GM12878 (cell line): Measurements from ENCODE around the gene RET. TPM values are rescaled to one million over a fixed set of nuclear protein-coding genes. Genes with fewer than 3 reads are reported as not detected.

ENCODE experiments used
- ATAC-seq: fragments of 200-7000 bp; cut with Tn5 transposase; 3 replicates; pipeline ENCODE4 v1.9.1; 2020; ENCODE audit warnings: mild to moderate bottlenecking, moderate library complexity
- BruUV-seq: library from RNA; stranded (reverse); fragments of 400-500 nt; replicated peaks from 2 replicates; lab custom pipeline; 2021; lab: Mats Ljungman, UMichigan
- CTCF ChIA-PET: fragments of 300-600 bp; sonication (Branson Sonifier 250); formaldehyde crosslinking; extraction: SDS; loops from one replicate; lab custom pipeline; 2021; ENCODE audit warnings: inconsistent platforms; lab: Yijun Ruan, JAX
- POLR2A ChIA-PET: fragments of 350-600 bp; formaldehyde crosslinking; extraction: SDS; loops from one replicate; lab custom pipeline; 2021; ENCODE audit warnings: inconsistent platforms; lab: Charles Lee
- RAD21 ChIA-PET: fragments of 300-600 bp; sonication (Branson Sonifier 250); formaldehyde crosslinking; loops from one replicate; lab custom pipeline; 2023; ENCODE audit warnings: antibody characterized with exemption; ENCODE audit not compliant: unreplicated experiment; lab: Charles Lee
- SMC1A ChIA-PET: fragments of 300-600 bp; sonication (Branson Sonifier 250); formaldehyde crosslinking; loops from one replicate; lab custom pipeline; 2023; ENCODE audit not compliant: unreplicated experiment, uncharacterized antibody; lab: Charles Lee
- DNase-seq: peaks from one replicate; pipeline ENCODE4 v3.0.0-alpha.2; 2011; ENCODE audit warnings: low read depth, low spot score
- FAIRE-seq: peaks from 3 replicates; lab custom pipeline; 2011; peaks lifted over from hg19 to GRCh38; lab: Jason Lieb, UNC
- H2AFZ ChIP-seq: 2 replicates; pipeline ENCODE4 v1.6.0; 2011; ENCODE audit warnings: low read depth, low read length, control low read depth; ENCODE audit not compliant: control insufficient read depth
- H3K27ac ChIP-seq: 2 replicates; pipeline ENCODE4 v1.5.1; 2011; ENCODE audit warnings: control low read depth; ENCODE audit not compliant: control insufficient read depth, insufficient read depth
- H3K27me3 ChIP-seq, 2 experiments: replicated peaks in 1 of 2; 2 replicates each; pipeline versions ENCODE4 v1.6.0 to v1.6.1; 2011; ENCODE audit warnings: low read length in 1 of 2; ENCODE audit not compliant: control insufficient read depth in 2 of 2, insufficient read depth in 2 of 2
- H3K36me3 ChIP-seq, 2 experiments: 2 replicates each; pipeline ENCODE4 v1.5.1; 2011; ENCODE audit warnings: low read length in 1 of 2; ENCODE audit not compliant: control insufficient read depth in 2 of 2, insufficient read depth in 2 of 2
- H3K4me1 ChIP-seq: 2 replicates; pipeline ENCODE4 v1.6.1; 2011; ENCODE audit warnings: mild to moderate bottlenecking, low read length, moderate library complexity, mixed read lengths; ENCODE audit not compliant: control insufficient read depth, insufficient read depth
- H3K4me2 ChIP-seq: 2 replicates; pipeline ENCODE4 v1.6.0; 2011; ENCODE audit warnings: control low read depth; ENCODE audit not compliant: control insufficient read depth, insufficient read depth
- H3K4me3 ChIP-seq: fragments of 200-600 bp; sonication (generic); 2 replicates; pipeline ENCODE4 v1.5.1; 2016
- H3K79me2 ChIP-seq: 2 replicates; pipeline ENCODE4 v1.6.0; 2011; ENCODE audit warnings: low read length; ENCODE audit not compliant: control insufficient read depth, insufficient read depth
- H3K9ac ChIP-seq: 2 replicates; pipeline ENCODE4 v1.8.0; 2011; ENCODE audit warnings: low read length, control low read depth, mixed read lengths; ENCODE audit not compliant: control insufficient read depth, insufficient read depth
- H3K9me3 ChIP-seq: replicated peaks from 3 replicates; pipeline ENCODE4 v1.5.1; 2011; ENCODE audit warnings: mild to moderate bottlenecking, low read length; ENCODE audit not compliant: control insufficient read depth, insufficient read depth
- H4K20me1 ChIP-seq: 2 replicates; pipeline ENCODE4 v1.6.0; 2011; ENCODE audit not compliant: control insufficient read depth, insufficient read depth
- ATF7 ChIP-seq: fragments of 450-650 bp; IDR thresholded peaks from 2 replicates; pipeline ENCODE4 v1.6.1; 2016; ENCODE audit warnings: low read depth, mild to moderate bottlenecking
- CHD1 ChIP-seq: IDR thresholded peaks from 2 replicates; pipeline ENCODE4 v1.6.1; 2012; ENCODE audit warnings: low read depth, low read length, improper control_type of control experiment
- EP300 ChIP-seq, 2 experiments: fragments of 150-350 bp in 1 of 2; IDR thresholded peaks; 2 replicates each; pipeline ENCODE4 v1.6.1; 2011 to 2012; ENCODE audit warnings: low read depth in 2 of 2, low read length in 2 of 2, borderline replicate concordance in 1 of 2, improper control_type of control experiment in 1 of 2, inconsistent platforms in 1 of 2; ENCODE audit not compliant: control insufficient read depth in 1 of 2
- ETV6 ChIP-seq, 2 experiments: fragments of 450-650 bp in 1 of 2; IDR thresholded peaks in 1 of 2; conservative IDR thresholded peaks in 1 of 2; 2 replicates each; pipeline ENCODE4 v1.6.1; 2014; ENCODE audit warnings: antibody characterized with exemption in 1 of 2, borderline replicate concordance in 1 of 2, low read depth in 1 of 2, mild to moderate bottlenecking in 1 of 2, moderate library complexity in 1 of 2
- HDAC6 ChIP-seq: fragments of 200-600 bp; sonication (generic); IDR thresholded peaks from one replicate; pipeline ENCODE4 v1.8.0; 2017; ENCODE audit warnings: antibody characterized with exemption; ENCODE audit not compliant: unreplicated experiment
- KLF5 ChIP-seq: fragments of 450-650 bp; IDR thresholded peaks from 2 replicates; pipeline ENCODE4 v1.6.1; 2014; ENCODE audit warnings: mild to moderate bottlenecking; ENCODE audit not compliant: partially characterized antibody
- NR2C2 ChIP-seq: IDR thresholded peaks from 2 replicates; pipeline ENCODE4 v1.6.1; 2011; ENCODE audit warnings: borderline replicate concordance, low read depth; ENCODE audit not compliant: control insufficient read depth, insufficient read length
- TARDBP ChIP-seq: IDR thresholded peaks from 2 replicates; pipeline ENCODE4 v1.6.1; 2016; ENCODE audit warnings: borderline replicate concordance
- TBL1XR1 ChIP-seq: IDR thresholded peaks from 2 replicates; pipeline ENCODE4 v1.6.1; 2012; ENCODE audit warnings: low read depth, low read length, improper control_type of control experiment
- ZNF24 ChIP-seq: fragments of 450-650 bp; IDR thresholded peaks from 2 replicates; pipeline ENCODE4 v1.6.1; 2017; ENCODE audit warnings: antibody characterized with exemption, mild to moderate bottlenecking
- WGBS: methylation state at CpG from one replicate; pipeline ENCODE4 v1.1.6; 2016; ENCODE audit warnings: low lambda C conversion rate; ENCODE audit not compliant: insufficient replicate concordance, insufficient coverage; ENCODE audit errors: missing lambda C conversion rate; 5-methylcytosine and 5-hydroxymethylcytosine counted together
- in situ Hi-C: fragments of 300-500 bp; cut with MboI; formaldehyde crosslinking; loops from 9 replicates; pipeline ENCODE4 v1.14.3; 2018; ENCODE audit warnings: mixed read lengths
- intact Hi-C: fragments of 100-400 bp; cut with micrococcal nuclease; formaldehyde crosslinking; loops from one replicate; pipeline ENCODE4 v1.14.2; 2022; ENCODE audit not compliant: unreplicated experiment
- polyA plus RNA-seq, 11 experiments: library from polyadenylated mRNA; depleted of rRNA in 4 of 11; unstranded in 6 of 11; stranded (reverse) in 5 of 11; fragments of >200 nt; fragmentation: Nextera tagmentation in 4 of 11; fragmentation: Illumina TruSeq in 1 of 11; extraction: Ambion mirVana in 4 of 11; extraction: Trizol in 1 of 11; gene quantifications; 1 replicate in 1 of 11; 2 replicates in 10 of 11; pipeline versions ENCODE4 v1.2.1 to v1.2.3, GENCODE V29; 2011 to 2016; ENCODE audit warnings: inconsistent platforms in 2 of 11, missing spikeins in 2 of 11, low read depth in 1 of 11
- total RNA-seq, 4 experiments: library from RNA; depleted of rRNA in 3 of 4; stranded (reverse); fragments of >200 nt in 3 of 4; fragmentation: Illumina TruSeq in 1 of 4; extraction: Trizol in 1 of 4; gene quantifications; 2 replicates each; pipeline versions ENCODE4 v1.2.1 to v1.2.3, GENCODE V29; 2013 to 2021
- TF ChIP-seq, protein P1 (sequence below): fragments of 150-350 bp; IDR thresholded peaks from 2 replicates; pipeline ENCODE4 v1.6.1; 2016; ENCODE audit warnings: low read depth, low read length
- TF ChIP-seq, protein P2 (sequence below): IDR thresholded peaks from 2 replicates; pipeline ENCODE4 v1.6.1; 2012; ENCODE audit warnings: improper control_type of control experiment, low read depth, low read length; ENCODE audit not compliant: insufficient replicate concordance
- TF ChIP-seq, protein P3 (sequence below): fragments of 450-650 bp; IDR thresholded peaks from 2 replicates; pipeline ENCODE4 v1.6.1; 2017; ENCODE audit warnings: low read depth, mild to moderate bottlenecking, moderate library complexity

The RET gene
- total and polyA plus RNA-seq, 10 of the 15 experiments (the other 5 are each of a cell fraction or from before 2014, with no cell fraction given), result not detected

DNA sequence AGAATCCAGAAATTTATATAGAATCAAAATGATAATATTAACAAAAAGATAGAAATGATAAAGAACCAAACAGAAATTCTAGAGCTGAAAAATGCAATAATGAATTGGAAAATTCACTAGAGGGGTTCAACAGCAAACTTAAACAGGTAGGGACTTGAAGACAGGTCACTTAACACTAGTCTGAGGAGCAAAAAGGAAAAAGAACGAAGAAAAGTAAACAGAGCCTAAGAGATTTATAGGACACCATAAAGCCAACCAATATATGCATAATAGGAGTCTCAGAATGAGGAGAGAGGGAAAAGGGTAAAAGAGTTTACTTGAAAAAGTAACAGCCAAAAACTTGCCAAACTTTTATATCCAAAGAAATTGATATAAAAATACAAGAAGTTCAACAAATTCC, 44.3 kb upstream of the RET start:
- H3K27ac ChIP-seq, result no peak overlapping the region
- POLR2A ChIA-PET, result no interaction called here
- intact Hi-C loops (no loop called here), in situ Hi-C loops (no loop called here)
- SMC1A ChIA-PET, result interaction anchor here (1.0 kb wide), 1 partner anchor 8 kb away, joined by 3 read pairs; no protein-coding TSS in a partner anchor
- H3K4me2 ChIP-seq, result no peak overlapping the region
- H3K9ac ChIP-seq, result no peak overlapping the region
- H3K27me3 ChIP-seq, result no peaks in the 10 kb centered on the region
- no peak overlapping the region for H3K4me3 ChIP-seq
- DNase-seq (no peak), FAIRE-seq (no peak), ATAC-seq (no peak)
- BruUV-seq, result no TSS peak
- H3K79me2 ChIP-seq, result no peaks in the 10 kb centered on the region
- no peak overlapping the region for H2AFZ ChIP-seq
- H3K4me1 ChIP-seq, result no peaks in the 10 kb centered on the region
- H3K36me3 ChIP-seq, result no peaks in the 10 kb centered on the region
- 0% methylated on average over 1 of the region's 1 CpG for WGBS
- H4K20me1 ChIP-seq, result no peaks in the 10 kb centered on the region
- CTCF ChIA-PET, result no interaction called here
- RAD21 ChIA-PET, result no interaction called here
- no peaks in the 10 kb centered on the region; the same call in 2 of the 3 replicates for H3K9me3 ChIP-seq
- TF ChIP-seq NR2C2 (no peak), ZNF24 (no peak), HDAC6 (no peak), EP300 (IDR thresholded peaks at IDR 0.05; ENCODE audit: borderline replicate concordance in 1 of 2, control insufficient read depth in 1 of 2, low read depth in 2 of 2, low read length in 2 of 2) (no peak), TBL1XR1 (no peak), ATF7 (no peak), KLF5 (no peak), TARDBP (no peak), CHD1 (no peak), ETV6 (conservative IDR thresholded peaks at IDR 0.05 in 1 of 2, IDR thresholded peaks at IDR 0.05 in 1 of 2; ENCODE audit: borderline replicate concordance in 1 of 2, low read depth in 1 of 2) (no peak)
- TF ChIP-seq, protein P1, sequence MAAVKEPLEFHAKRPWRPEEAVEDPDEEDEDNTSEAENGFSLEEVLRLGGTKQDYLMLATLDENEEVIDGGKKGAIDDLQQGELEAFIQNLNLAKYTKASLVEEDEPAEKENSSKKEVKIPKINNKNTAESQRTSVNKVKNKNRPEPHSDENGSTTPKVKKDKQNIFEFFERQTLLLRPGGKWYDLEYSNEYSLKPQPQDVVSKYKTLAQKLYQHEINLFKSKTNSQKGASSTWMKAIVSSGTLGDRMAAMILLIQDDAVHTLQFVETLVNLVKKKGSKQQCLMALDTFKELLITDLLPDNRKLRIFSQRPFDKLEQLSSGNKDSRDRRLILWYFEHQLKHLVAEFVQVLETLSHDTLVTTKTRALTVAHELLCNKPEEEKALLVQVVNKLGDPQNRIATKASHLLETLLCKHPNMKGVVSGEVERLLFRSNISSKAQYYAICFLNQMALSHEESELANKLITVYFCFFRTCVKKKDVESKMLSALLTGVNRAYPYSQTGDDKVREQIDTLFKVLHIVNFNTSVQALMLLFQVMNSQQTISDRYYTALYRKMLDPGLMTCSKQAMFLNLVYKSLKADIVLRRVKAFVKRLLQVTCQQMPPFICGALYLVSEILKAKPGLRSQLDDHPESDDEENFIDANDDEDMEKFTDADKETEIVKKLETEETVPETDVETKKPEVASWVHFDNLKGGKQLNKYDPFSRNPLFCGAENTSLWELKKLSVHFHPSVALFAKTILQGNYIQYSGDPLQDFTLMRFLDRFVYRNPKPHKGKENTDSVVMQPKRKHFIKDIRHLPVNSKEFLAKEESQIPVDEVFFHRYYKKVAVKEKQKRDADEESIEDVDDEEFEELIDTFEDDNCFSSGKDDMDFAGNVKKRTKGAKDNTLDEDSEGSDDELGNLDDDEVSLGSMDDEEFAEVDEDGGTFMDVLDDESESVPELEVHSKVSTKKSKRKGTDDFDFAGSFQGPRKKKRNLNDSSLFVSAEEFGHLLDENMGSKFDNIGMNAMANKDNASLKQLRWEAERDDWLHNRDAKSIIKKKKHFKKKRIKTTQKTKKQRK, result no peak
- TF ChIP-seq, protein P2, sequence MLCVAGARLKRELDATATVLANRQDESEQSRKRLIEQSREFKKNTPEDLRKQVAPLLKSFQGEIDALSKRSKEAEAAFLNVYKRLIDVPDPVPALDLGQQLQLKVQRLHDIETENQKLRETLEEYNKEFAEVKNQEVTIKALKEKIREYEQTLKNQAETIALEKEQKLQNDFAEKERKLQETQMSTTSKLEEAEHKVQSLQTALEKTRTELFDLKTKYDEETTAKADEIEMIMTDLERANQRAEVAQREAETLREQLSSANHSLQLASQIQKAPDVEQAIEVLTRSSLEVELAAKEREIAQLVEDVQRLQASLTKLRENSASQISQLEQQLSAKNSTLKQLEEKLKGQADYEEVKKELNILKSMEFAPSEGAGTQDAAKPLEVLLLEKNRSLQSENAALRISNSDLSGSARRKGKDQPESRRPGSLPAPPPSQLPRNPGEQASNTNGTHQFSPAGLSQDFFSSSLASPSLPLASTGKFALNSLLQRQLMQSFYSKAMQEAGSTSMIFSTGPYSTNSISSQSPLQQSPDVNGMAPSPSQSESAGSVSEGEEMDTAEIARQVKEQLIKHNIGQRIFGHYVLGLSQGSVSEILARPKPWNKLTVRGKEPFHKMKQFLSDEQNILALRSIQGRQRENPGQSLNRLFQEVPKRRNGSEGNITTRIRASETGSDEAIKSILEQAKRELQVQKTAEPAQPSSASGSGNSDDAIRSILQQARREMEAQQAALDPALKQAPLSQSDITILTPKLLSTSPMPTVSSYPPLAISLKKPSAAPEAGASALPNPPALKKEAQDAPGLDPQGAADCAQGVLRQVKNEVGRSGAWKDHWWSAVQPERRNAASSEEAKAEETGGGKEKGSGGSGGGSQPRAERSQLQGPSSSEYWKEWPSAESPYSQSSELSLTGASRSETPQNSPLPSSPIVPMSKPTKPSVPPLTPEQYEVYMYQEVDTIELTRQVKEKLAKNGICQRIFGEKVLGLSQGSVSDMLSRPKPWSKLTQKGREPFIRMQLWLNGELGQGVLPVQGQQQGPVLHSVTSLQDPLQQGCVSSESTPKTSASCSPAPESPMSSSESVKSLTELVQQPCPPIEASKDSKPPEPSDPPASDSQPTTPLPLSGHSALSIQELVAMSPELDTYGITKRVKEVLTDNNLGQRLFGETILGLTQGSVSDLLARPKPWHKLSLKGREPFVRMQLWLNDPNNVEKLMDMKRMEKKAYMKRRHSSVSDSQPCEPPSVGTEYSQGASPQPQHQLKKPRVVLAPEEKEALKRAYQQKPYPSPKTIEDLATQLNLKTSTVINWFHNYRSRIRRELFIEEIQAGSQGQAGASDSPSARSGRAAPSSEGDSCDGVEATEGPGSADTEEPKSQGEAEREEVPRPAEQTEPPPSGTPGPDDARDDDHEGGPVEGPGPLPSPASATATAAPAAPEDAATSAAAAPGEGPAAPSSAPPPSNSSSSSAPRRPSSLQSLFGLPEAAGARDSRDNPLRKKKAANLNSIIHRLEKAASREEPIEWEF, result no peak
- TF ChIP-seq, protein P3, sequence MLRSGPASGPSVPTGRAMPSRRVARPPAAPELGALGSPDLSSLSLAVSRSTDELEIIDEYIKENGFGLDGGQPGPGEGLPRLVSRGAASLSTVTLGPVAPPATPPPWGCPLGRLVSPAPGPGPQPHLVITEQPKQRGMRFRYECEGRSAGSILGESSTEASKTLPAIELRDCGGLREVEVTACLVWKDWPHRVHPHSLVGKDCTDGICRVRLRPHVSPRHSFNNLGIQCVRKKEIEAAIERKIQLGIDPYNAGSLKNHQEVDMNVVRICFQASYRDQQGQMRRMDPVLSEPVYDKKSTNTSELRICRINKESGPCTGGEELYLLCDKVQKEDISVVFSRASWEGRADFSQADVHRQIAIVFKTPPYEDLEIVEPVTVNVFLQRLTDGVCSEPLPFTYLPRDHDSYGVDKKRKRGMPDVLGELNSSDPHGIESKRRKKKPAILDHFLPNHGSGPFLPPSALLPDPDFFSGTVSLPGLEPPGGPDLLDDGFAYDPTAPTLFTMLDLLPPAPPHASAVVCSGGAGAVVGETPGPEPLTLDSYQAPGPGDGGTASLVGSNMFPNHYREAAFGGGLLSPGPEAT, result no peak
